ENCODE results near the gene EXOC6. TPM values are rescaled to one million over a fixed set of nuclear protein-coding genes. Genes with fewer than 3 reads are reported as not detected.

Gene EXOC6
- total RNA-seq, 1 experiment from 2014 or later, result 17.0 TPM

DNA sequence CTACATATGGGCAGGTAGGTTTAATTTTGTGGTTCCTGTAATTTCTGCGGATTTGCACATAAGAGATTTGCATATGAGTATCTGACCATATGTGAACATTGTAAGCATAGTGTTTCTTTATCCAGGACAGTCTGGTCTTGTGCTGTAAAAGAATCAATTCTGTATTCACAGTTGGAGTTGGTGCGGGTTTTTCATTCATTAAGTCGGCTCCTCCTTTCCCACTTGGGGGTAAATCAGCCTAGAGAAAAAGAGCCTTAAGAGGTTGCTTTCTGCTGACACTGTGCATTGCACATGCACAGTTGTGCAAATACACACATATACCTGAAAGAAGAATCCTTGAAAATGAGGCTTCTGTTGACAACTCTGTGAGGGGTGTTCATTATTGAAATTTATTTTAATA, 206.2 kb downstream of the EXOC6 start:
- TF ChIP-seq, protein P1, sequence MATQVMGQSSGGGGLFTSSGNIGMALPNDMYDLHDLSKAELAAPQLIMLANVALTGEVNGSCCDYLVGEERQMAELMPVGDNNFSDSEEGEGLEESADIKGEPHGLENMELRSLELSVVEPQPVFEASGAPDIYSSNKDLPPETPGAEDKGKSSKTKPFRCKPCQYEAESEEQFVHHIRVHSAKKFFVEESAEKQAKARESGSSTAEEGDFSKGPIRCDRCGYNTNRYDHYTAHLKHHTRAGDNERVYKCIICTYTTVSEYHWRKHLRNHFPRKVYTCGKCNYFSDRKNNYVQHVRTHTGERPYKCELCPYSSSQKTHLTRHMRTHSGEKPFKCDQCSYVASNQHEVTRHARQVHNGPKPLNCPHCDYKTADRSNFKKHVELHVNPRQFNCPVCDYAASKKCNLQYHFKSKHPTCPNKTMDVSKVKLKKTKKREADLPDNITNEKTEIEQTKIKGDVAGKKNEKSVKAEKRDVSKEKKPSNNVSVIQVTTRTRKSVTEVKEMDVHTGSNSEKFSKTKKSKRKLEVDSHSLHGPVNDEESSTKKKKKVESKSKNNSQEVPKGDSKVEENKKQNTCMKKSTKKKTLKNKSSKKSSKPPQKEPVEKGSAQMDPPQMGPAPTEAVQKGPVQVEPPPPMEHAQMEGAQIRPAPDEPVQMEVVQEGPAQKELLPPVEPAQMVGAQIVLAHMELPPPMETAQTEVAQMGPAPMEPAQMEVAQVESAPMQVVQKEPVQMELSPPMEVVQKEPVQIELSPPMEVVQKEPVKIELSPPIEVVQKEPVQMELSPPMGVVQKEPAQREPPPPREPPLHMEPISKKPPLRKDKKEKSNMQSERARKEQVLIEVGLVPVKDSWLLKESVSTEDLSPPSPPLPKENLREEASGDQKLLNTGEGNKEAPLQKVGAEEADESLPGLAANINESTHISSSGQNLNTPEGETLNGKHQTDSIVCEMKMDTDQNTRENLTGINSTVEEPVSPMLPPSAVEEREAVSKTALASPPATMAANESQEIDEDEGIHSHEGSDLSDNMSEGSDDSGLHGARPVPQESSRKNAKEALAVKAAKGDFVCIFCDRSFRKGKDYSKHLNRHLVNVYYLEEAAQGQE (IDR thresholded peaks at IDR 0.05; ENCODE audit: insufficient read depth in 1 of 2, low read depth in 2 of 2, low read length in 1 of 2), result no peak
- TF ChIP-seq TCF7L2 (IDR thresholded peaks at IDR 0.05; ENCODE audit: low read depth, low read length), result no peak
- TF ChIP-seq, protein P2, sequence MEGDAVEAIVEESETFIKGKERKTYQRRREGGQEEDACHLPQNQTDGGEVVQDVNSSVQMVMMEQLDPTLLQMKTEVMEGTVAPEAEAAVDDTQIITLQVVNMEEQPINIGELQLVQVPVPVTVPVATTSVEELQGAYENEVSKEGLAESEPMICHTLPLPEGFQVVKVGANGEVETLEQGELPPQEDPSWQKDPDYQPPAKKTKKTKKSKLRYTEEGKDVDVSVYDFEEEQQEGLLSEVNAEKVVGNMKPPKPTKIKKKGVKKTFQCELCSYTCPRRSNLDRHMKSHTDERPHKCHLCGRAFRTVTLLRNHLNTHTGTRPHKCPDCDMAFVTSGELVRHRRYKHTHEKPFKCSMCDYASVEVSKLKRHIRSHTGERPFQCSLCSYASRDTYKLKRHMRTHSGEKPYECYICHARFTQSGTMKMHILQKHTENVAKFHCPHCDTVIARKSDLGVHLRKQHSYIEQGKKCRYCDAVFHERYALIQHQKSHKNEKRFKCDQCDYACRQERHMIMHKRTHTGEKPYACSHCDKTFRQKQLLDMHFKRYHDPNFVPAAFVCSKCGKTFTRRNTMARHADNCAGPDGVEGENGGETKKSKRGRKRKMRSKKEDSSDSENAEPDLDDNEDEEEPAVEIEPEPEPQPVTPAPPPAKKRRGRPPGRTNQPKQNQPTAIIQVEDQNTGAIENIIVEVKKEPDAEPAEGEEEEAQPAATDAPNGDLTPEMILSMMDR (IDR thresholded peaks at IDR 0.05), result no peak
- no peak for TF ChIP-seq POLR2AphosphoS5 (IDR thresholded peaks at IDR 0.05; ENCODE audit: low read depth, low read length)
- TF ChIP-seq SIN3A (IDR thresholded peaks at IDR 0.05; ENCODE audit: borderline replicate concordance, insufficient read depth, low read depth, low read length), result no peak
- no peaks in the 10 kb centered on the region for H3K9me3 ChIP-seq (ENCODE audit: control insufficient read depth, insufficient read depth, low read depth, low read length)
- H3K4me1 ChIP-seq (ENCODE audit: control insufficient read depth, insufficient read depth, low read length), result no peaks in the 10 kb centered on the region
- no peak overlapping the region for H3K27ac ChIP-seq (ENCODE audit: low read length)
- no TSS peak for BruUV-seq (replicated peaks)
- ATAC-seq (no peak), DNase-seq (ENCODE audit: low read depth, low spot score) (no peak)
- CTCF ChIA-PET, result no interaction called here
- in situ Hi-C loops (cut with HindIII; ENCODE audit: low pct_unique_long_range_greater_than_20kb, low sequenced_read_pairs), result no loop called here
- 0 out of 2 replicates have a peak, but pooled peaks cover 2% of the 10 kb centered on the region for H3K36me3 ChIP-seq (ENCODE audit: control insufficient read depth, insufficient read depth, low read length)
- intact Hi-C loops (cut with micrococcal nuclease; ENCODE audit: unreplicated experiment), result no loop called here
- no peaks in the 10 kb centered on the region for H3K27me3 ChIP-seq (ENCODE audit: control insufficient read depth, insufficient read depth, low read length)
- POLR2A ChIA-PET, result no interaction called here
- H3K4me3 ChIP-seq (ENCODE audit: low read depth in 2 of 2, low read length in 2 of 2), result no peak overlapping the region

DNA sequence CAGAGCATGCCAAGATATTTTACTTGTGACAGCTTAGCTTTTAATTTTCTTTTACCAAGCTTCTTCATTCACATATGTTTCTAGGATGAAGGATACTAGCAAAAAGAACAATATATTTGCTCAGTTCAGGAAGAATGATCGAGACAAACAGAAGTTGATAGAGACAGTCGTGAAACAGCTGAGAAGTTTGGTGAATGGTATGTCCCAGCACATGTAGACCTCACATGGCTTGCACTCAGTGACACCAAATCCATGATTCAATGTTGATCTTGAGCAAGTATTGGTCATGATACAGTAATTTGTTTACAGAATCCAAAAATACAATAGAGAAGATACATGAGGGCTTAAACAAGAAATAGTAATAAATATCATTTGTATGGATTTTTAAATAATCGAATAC, 209.8 kb downstream of the EXOC6 start:
- BruUV-seq (replicated peaks), result no TSS peak
- Histone ChIP-seq H3K4me3 (ENCODE audit: low read depth in 2 of 2, low read length in 2 of 2) (no peak overlapping the region), H3K4me1 (ENCODE audit: control insufficient read depth, insufficient read depth, low read length) (peaks cover 3% of the 10 kb centered on the region; the same call in 1 of the 2 replicates), H3K27ac (ENCODE audit: low read length) (no peak overlapping the region), H3K27me3 (ENCODE audit: control insufficient read depth, insufficient read depth, low read length) (no peaks in the 10 kb centered on the region), H3K36me3 (ENCODE audit: control insufficient read depth, insufficient read depth, low read length) (0 out of 2 replicates have a peak, but pooled peaks cover 2% of the 10 kb centered on the region), H3K9me3 (ENCODE audit: control insufficient read depth, insufficient read depth, low read depth, low read length) (no peaks in the 10 kb centered on the region)
- intact Hi-C loops (cut with micrococcal nuclease; ENCODE audit: unreplicated experiment) (no loop called here), in situ Hi-C loops (cut with HindIII; ENCODE audit: low pct_unique_long_range_greater_than_20kb, low sequenced_read_pairs) (no loop called here)
- DNase-seq (ENCODE audit: low read depth, low spot score) (peak; percentile 61), ATAC-seq (no peak)
- CTCF ChIA-PET, result no interaction called here
- TF ChIP-seq SIN3A (IDR thresholded peaks at IDR 0.05; ENCODE audit: borderline replicate concordance, insufficient read depth, low read depth, low read length), result no peak
- POLR2A ChIA-PET, result no interaction called here

DNA sequence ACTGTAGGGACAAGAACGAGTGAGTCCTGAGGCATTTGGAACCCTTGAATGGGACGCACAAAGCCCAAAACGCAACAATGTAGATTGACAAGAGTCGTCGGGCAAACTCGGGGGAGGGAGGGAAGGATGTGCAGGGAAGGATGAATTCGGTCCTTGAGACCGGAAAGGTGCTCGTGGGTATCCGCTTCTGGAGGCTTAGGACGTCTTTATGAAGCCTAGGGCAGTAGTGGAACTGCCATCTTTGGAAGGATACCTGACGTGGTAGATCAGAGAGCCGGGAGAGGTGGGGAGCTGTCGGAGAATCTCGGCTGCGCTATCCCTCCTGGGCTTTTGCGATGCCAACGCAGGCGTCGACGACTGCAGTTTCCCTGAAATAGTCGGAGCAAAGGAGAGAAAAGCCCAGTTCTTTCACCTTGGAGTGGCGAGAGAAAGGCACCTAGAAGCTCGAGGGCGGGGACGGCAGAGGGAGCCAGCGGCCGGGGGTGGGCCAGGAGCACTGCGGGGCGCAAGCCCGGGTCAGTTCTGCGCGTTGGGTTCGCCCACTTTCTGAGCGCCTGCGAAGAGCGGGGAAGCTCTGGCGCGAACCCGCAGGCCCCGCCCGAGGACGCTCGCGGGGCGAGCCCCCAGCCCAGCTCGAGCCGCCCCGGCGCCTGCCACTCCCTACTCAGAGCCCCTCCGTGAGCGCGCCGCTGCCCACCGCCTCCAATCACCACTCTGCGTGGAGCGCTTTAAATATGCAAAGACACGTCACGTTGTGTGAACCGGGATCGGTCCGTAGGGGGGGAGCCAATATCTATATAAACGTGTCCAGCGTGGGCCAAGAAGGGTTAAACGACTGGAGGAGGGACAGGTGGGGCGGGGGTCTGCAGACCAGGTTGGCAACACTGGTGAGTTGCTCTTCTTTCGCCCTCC, 211.9 kb downstream of the EXOC6 start, which contains the start of gene CYP26C1:
Gene CYP26C1, plus strand, starts transcription at position 824 of the 912 bp plus-strand sequence. CDS start 466 bp downstream, outside the sequence.
- intact Hi-C loops (cut with micrococcal nuclease; ENCODE audit: unreplicated experiment), result no loop called here
- ChIA-PET POLR2A (no interaction called here), CTCF (no interaction called here)
- DNase-seq (ENCODE audit: low read depth, low spot score) (no peak), ATAC-seq (no peak)
- TF ChIP-seq POLR2AphosphoS5 (IDR thresholded peaks at IDR 0.05; ENCODE audit: low read depth, low read length) (no peak), TCF7L2 (IDR thresholded peaks at IDR 0.05; ENCODE audit: low read depth, low read length) (no peak), SIN3A (IDR thresholded peaks at IDR 0.05; ENCODE audit: borderline replicate concordance, insufficient read depth, low read depth, low read length) (no peak)
- TF ChIP-seq, protein P2 (IDR thresholded peaks at IDR 0.05), result no peak
- TF ChIP-seq, protein P1 (IDR thresholded peaks at IDR 0.05; ENCODE audit: insufficient read depth in 1 of 2, low read depth in 2 of 2, low read length in 1 of 2), result no peak
- in situ Hi-C loops (cut with HindIII; ENCODE audit: low pct_unique_long_range_greater_than_20kb, low sequenced_read_pairs), result no loop called here
- Histone ChIP-seq H3K36me3 (ENCODE audit: control insufficient read depth, insufficient read depth, low read length) (0 out of 2 replicates have a peak, but pooled peaks cover 2% of the 10 kb centered on the region), H3K4me1 (ENCODE audit: control insufficient read depth, insufficient read depth, low read length) (peaks cover 5% of the 10 kb centered on the region; the same call in 1 of the 2 replicates), H3K9me3 (ENCODE audit: control insufficient read depth, insufficient read depth, low read depth, low read length) (no peaks in the 10 kb centered on the region), H3K27ac (ENCODE audit: low read length) (no peak within 1 kb of the TSS), H3K27me3 (ENCODE audit: control insufficient read depth, insufficient read depth, low read length) (peaks cover 3% of the 10 kb centered on the region; the same call in 1 of the 2 replicates), H3K4me3 (ENCODE audit: low read depth in 2 of 2, low read length in 2 of 2) (peak within 1 kb of the TSS in 1 of 2 experiments; percentile 73; a peak in 1 of 4 replicates)
- BruUV-seq (replicated peaks), result no TSS peak
